Body of pancreas (tissue), 4 donors: ENCODE results near the gene KRTAP4-12.

Experiments used
- POLR2A ChIP-seq, 3 donors: fragments of 450-650 bp; IDR thresholded peaks; one replicate each; pipeline ENCODE4 v1.6.1; 2016; ENCODE audit warnings: antibody characterized with exemption in 3 of 3, mild to moderate bottlenecking in 2 of 3
- TF ChIP-seq, protein P1 (sequence below), 7 experiments: fragments of 450-650 bp in 4 of 7; fragments of 200-600 bp in 3 of 7; sonication (generic) in 3 of 7; IDR thresholded peaks; one replicate each; pipeline ENCODE4 v1.5.1; 2016 to 2019; ENCODE audit warnings: antibody characterized with exemption in 7 of 7

DNA sequence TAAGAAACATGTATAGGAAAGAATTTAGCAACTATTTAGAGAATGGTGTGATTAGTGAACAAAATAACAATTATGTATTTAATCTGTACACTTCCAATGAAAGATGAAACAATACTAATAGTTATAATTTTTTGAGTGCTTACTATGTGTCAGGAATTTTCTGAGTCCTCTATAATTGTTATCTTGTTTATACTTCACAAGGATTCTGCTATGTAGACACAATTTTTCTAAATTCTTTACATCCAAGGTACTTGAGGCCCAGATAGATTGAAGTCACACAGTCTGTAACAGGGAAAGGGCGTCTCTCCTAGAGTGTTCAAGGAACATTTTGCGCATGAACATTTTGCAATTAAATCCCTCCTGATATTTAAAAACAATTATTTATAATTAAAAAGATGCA is 1.1 kb upstream of the KRTAP4-12 start:
- TF ChIP-seq, protein P1, sequence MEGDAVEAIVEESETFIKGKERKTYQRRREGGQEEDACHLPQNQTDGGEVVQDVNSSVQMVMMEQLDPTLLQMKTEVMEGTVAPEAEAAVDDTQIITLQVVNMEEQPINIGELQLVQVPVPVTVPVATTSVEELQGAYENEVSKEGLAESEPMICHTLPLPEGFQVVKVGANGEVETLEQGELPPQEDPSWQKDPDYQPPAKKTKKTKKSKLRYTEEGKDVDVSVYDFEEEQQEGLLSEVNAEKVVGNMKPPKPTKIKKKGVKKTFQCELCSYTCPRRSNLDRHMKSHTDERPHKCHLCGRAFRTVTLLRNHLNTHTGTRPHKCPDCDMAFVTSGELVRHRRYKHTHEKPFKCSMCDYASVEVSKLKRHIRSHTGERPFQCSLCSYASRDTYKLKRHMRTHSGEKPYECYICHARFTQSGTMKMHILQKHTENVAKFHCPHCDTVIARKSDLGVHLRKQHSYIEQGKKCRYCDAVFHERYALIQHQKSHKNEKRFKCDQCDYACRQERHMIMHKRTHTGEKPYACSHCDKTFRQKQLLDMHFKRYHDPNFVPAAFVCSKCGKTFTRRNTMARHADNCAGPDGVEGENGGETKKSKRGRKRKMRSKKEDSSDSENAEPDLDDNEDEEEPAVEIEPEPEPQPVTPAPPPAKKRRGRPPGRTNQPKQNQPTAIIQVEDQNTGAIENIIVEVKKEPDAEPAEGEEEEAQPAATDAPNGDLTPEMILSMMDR (IDR thresholded peaks at IDR 0.05) = no peak
- TF ChIP-seq POLR2A (IDR thresholded peaks at IDR 0.05) = no peak
